WI38 (cell line): Measurements from ENCODE around the gene NPS.

Experiments used
- H3K4me3 ChIP-seq: 2 replicates; pipeline ENCODE4 v1.5.1; 2011; ENCODE audit warnings: low read depth, mild to moderate bottlenecking, control low read depth, low read length
- CTCF ChIP-seq: IDR thresholded peaks from 2 replicates; pipeline ENCODE4 v1.5.1; 2012; ENCODE audit warnings: low read depth, mild to moderate bottlenecking, control low read depth, low read length

The NPS gene

GRCh38 chr10:127525686-127526085 lies 23.4 kb upstream of the NPS start:
- no peak for TF ChIP-seq CTCF
- no peak overlapping the region for H3K4me3 ChIP-seq

- TF ChIP-seq CTCF: no peak
- no peak overlapping the region for H3K4me3 ChIP-seq
These were observed 22.9 kb upstream of the NPS start for GRCh38 chr10:127526161-127526560.

- H3K4me3 ChIP-seq: no peak overlapping the region
- no peak for TF ChIP-seq CTCF
These were observed 21.8 kb upstream of the NPS start for GRCh38 chr10:127527320-127527719.

- no peak overlapping the region for H3K4me3 ChIP-seq
- no peak for TF ChIP-seq CTCF
These were observed 21.2 kb upstream of the NPS start for GRCh38 chr10:127527891-127528290.

GRCh38 chr10:127532193-127532592 lies 16.9 kb upstream of the NPS start:
- no peak overlapping the region for H3K4me3 ChIP-seq
- no peak for TF ChIP-seq CTCF

- TF ChIP-seq CTCF: no peak
- H3K4me3 ChIP-seq: no peak overlapping the region
These were observed 16.4 kb upstream of the NPS start for GRCh38 chr10:127532659-127533058.

GRCh38 chr10:127534074-127534473 lies 15.0 kb upstream of the NPS start:
- H3K4me3 ChIP-seq: no peak overlapping the region
- no peak for TF ChIP-seq CTCF

GRCh38 chr10:127534496-127534895 lies 14.6 kb upstream of the NPS start:
- H3K4me3 ChIP-seq: no peak overlapping the region
- no peak for TF ChIP-seq CTCF
